ENCODE data around the gene C5orf58.

C5orf58 gene

DNA sequence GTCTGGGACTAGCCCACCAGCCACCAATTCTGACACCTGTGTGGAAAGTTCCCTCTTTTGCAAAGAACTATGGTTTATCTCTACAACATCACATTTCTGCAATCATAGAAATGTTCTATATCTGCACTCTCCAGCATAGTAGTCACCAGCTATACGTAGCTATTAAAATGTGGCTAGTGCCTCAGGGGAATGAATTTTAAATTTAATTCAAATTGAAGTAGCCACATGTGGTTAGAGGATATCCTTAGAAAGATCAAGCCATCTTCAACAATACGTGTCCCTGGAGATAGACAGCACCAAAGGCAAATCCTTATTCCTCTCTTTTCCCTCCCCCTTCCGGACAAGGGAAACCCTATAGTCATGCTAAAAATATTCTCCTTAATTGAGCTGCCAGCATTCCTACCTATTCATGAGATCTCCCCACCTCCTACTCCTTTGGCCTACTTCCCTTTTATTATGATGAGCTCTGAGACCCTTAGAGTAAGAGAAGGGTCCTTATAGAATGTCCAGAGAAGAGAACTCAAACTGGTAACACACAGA lies 53.7 kb downstream of the C5orf58 start:
- H2BK5ac ChIP-seq (ENCODE audit: low read depth, low read length, poor library complexity, severe bottlenecking), result no peak overlapping the region
- H4K8ac ChIP-seq (ENCODE audit: low read length), result no peak overlapping the region
- H3K9me3 ChIP-seq (ENCODE audit: control insufficient read depth, low read length), result peaks cover 34% of the 10 kb centered on the region
- H2BK15ac ChIP-seq (ENCODE audit: low read depth, poor library complexity, severe bottlenecking), result no peak overlapping the region
- H3K14ac ChIP-seq (ENCODE audit: low read length in 2 of 2), result no peak overlapping the region
- H2BK120ac ChIP-seq (ENCODE audit: low read depth, low read length), result no peak overlapping the region
- no peak for DNase-seq
- H3K4me2 ChIP-seq (ENCODE audit: low read length, poor library complexity, severe bottlenecking), result no peak overlapping the region
- H3K23ac ChIP-seq (ENCODE audit: low read length in 2 of 2), result no peak overlapping the region
- no peak overlapping the region for H4K91ac ChIP-seq (ENCODE audit: low read length)
- no peak overlapping the region for H3K4ac ChIP-seq (ENCODE audit: low read depth in 1 of 2, low read length in 2 of 2)
- no peaks in the 10 kb centered on the region for H3K4me1 ChIP-seq (ENCODE audit: control insufficient read depth, insufficient read depth, low read depth, low read length)
- no peaks in the 10 kb centered on the region for H3K36me3 ChIP-seq (ENCODE audit: control insufficient read depth in 1 of 2, insufficient read depth in 2 of 2, low read depth in 1 of 2, low read length in 2 of 2)
- no peak overlapping the region for H3K27ac ChIP-seq (ENCODE audit: low read length, poor library complexity, severe bottlenecking)
- H3K79me1 ChIP-seq (replicated peaks; ENCODE audit: low read length, poor library complexity, severe bottlenecking), result no peaks in the 10 kb centered on the region
- no peak overlapping the region for H2AK5ac ChIP-seq (ENCODE audit: low read length, severe bottlenecking)
- no peak overlapping the region for H3K9ac ChIP-seq (ENCODE audit: low read length)
- no peak overlapping the region for H3K18ac ChIP-seq (ENCODE audit: low read depth in 1 of 2, low read length in 2 of 2)
- H3K27me3 ChIP-seq (ENCODE audit: control insufficient read depth in 1 of 2, insufficient read depth in 1 of 2, low read length in 2 of 2), result peaks cover 17 to 22% of the 10 kb centered on the region in 2 experiments
- no peak overlapping the region for H2BK12ac ChIP-seq (ENCODE audit: low read length in 2 of 2)
- WGBS, result 77% methylated on average over 2 of the region's 3 CpGs
- H3K4me3 ChIP-seq (ENCODE audit: insufficient read depth in 1 of 2, low read depth in 1 of 2, low read length in 2 of 2), result no peak overlapping the region
- H2AFZ ChIP-seq (ENCODE audit: low read depth, low read length), result no peak overlapping the region

GRCh38 chr5:170287532-170287931 lies 54.7 kb downstream of the C5orf58 start:
- no peaks in the 10 kb centered on the region for H3K79me1 ChIP-seq (replicated peaks; ENCODE audit: low read length, poor library complexity, severe bottlenecking)
- no peak overlapping the region for H3K9ac ChIP-seq (ENCODE audit: low read length)
- no peak overlapping the region for H2AK5ac ChIP-seq (ENCODE audit: low read length, severe bottlenecking)
- H2BK15ac ChIP-seq (ENCODE audit: low read depth, poor library complexity, severe bottlenecking), result no peak overlapping the region
- H4K91ac ChIP-seq (ENCODE audit: low read length), result no peak overlapping the region
- H4K8ac ChIP-seq (ENCODE audit: low read length), result no peak overlapping the region
- H3K4me2 ChIP-seq (ENCODE audit: low read length, poor library complexity, severe bottlenecking), result no peak overlapping the region
- peaks cover 34% of the 10 kb centered on the region for H3K9me3 ChIP-seq (ENCODE audit: control insufficient read depth, low read length)
- 95% methylated on average over 1 of the region's 1 CpG for WGBS
- H3K4me3 ChIP-seq (ENCODE audit: insufficient read depth in 1 of 2, low read depth in 1 of 2, low read length in 2 of 2), result no peak overlapping the region
- H3K14ac ChIP-seq (ENCODE audit: low read length in 2 of 2), result no peak overlapping the region
- no peaks in the 10 kb centered on the region for H3K4me1 ChIP-seq (ENCODE audit: control insufficient read depth, insufficient read depth, low read depth, low read length)
- no peak overlapping the region for H3K23ac ChIP-seq (ENCODE audit: low read length in 2 of 2)
- H3K27ac ChIP-seq (ENCODE audit: low read length, poor library complexity, severe bottlenecking), result no peak overlapping the region
- no peak overlapping the region for H3K4ac ChIP-seq (ENCODE audit: low read depth in 1 of 2, low read length in 2 of 2)
- H2AFZ ChIP-seq (ENCODE audit: low read depth, low read length), result no peak overlapping the region
- DNase-seq, result no peak
- no peak overlapping the region for H2BK120ac ChIP-seq (ENCODE audit: low read depth, low read length)
- H3K27me3 ChIP-seq (ENCODE audit: control insufficient read depth in 1 of 2, insufficient read depth in 1 of 2, low read length in 2 of 2), result peaks cover 24 to 26% of the 10 kb centered on the region in 2 experiments
- H2BK12ac ChIP-seq (ENCODE audit: low read length in 2 of 2), result no peak overlapping the region
- H3K36me3 ChIP-seq (ENCODE audit: control insufficient read depth in 1 of 2, insufficient read depth in 2 of 2, low read depth in 1 of 2, low read length in 2 of 2), result no peaks in the 10 kb centered on the region
- H3K18ac ChIP-seq (ENCODE audit: low read depth in 1 of 2, low read length in 2 of 2), result no peak overlapping the region
- no peak overlapping the region for H2BK5ac ChIP-seq (ENCODE audit: low read depth, low read length, poor library complexity, severe bottlenecking)

DNA sequence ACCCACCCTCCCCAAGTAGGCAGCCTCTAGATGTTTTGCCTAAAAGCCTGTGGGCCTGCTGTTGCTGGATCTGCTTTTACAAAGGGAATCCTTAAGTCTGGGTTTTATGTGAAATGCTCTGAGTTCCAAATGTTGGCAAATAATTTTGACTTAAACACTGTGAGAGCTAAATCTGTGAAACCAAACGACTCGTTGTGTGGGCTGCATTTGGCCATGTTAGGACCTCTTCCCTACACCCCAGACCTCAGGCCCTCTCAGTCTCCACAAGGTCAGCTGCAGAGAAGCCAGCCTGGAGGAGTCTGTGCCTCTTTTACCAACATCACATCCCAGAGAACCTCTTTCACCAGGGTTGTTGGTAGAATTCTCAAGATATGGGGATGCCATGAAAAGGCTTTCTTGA lies 55.4 kb downstream of the C5orf58 start:
- Histone ChIP-seq H3K27ac (ENCODE audit: low read length, poor library complexity, severe bottlenecking) (no peak overlapping the region), H4K8ac (ENCODE audit: low read length) (no peak overlapping the region), H2BK15ac (ENCODE audit: low read depth, poor library complexity, severe bottlenecking) (no peak overlapping the region), H3K4me2 (ENCODE audit: low read length, poor library complexity, severe bottlenecking) (no peak overlapping the region), H2BK5ac (ENCODE audit: low read depth, low read length, poor library complexity, severe bottlenecking) (no peak overlapping the region), H3K23ac (ENCODE audit: low read length in 2 of 2) (no peak overlapping the region), H2BK12ac (ENCODE audit: low read length in 2 of 2) (no peak overlapping the region), H2AK5ac (ENCODE audit: low read length, severe bottlenecking) (no peak overlapping the region), H4K91ac (ENCODE audit: low read length) (no peak overlapping the region), H3K4ac (ENCODE audit: low read depth in 1 of 2, low read length in 2 of 2) (no peak overlapping the region), H3K9ac (ENCODE audit: low read length) (no peak overlapping the region), H2AFZ (ENCODE audit: low read depth, low read length) (no peak overlapping the region), H3K4me1 (ENCODE audit: control insufficient read depth, insufficient read depth, low read depth, low read length) (no peaks in the 10 kb centered on the region), H3K27me3 (ENCODE audit: control insufficient read depth in 1 of 2, insufficient read depth in 1 of 2, low read length in 2 of 2) (peaks cover 24 to 27% of the 10 kb centered on the region in 2 experiments), H2BK120ac (ENCODE audit: low read depth, low read length) (no peak overlapping the region), H3K36me3 (ENCODE audit: control insufficient read depth in 1 of 2, insufficient read depth in 2 of 2, low read depth in 1 of 2, low read length in 2 of 2) (no peaks in the 10 kb centered on the region), H3K4me3 (ENCODE audit: insufficient read depth in 1 of 2, low read depth in 1 of 2, low read length in 2 of 2) (no peak overlapping the region), H3K14ac (ENCODE audit: low read length in 2 of 2) (no peak overlapping the region), H3K79me1 (replicated peaks; ENCODE audit: low read length, poor library complexity, severe bottlenecking) (no peaks in the 10 kb centered on the region), H3K9me3 (ENCODE audit: control insufficient read depth, low read length) (peaks cover 30% of the 10 kb centered on the region), H3K18ac (ENCODE audit: low read depth in 1 of 2, low read length in 2 of 2) (no peak overlapping the region)
- WGBS, result 54% methylated on average over 2 of the region's 2 CpGs
- no peak for DNase-seq

- H3K9me3 ChIP-seq (ENCODE audit: control insufficient read depth, low read length), result peaks cover 26% of the 10 kb centered on the region
- H4K8ac ChIP-seq (ENCODE audit: low read length), result no peak overlapping the region
- H2BK5ac ChIP-seq (ENCODE audit: low read depth, low read length, poor library complexity, severe bottlenecking), result no peak overlapping the region
- no peak overlapping the region for H3K27ac ChIP-seq (ENCODE audit: low read length, poor library complexity, severe bottlenecking)
- peaks cover 24 to 29% of the 10 kb centered on the region in 2 experiments for H3K27me3 ChIP-seq (ENCODE audit: control insufficient read depth in 1 of 2, insufficient read depth in 1 of 2, low read length in 2 of 2)
- H2BK120ac ChIP-seq (ENCODE audit: low read depth, low read length), result no peak overlapping the region
- H2BK12ac ChIP-seq (ENCODE audit: low read length in 2 of 2), result no peak overlapping the region
- no peak overlapping the region for H2BK15ac ChIP-seq (ENCODE audit: low read depth, poor library complexity, severe bottlenecking)
- H3K4me3 ChIP-seq (ENCODE audit: insufficient read depth in 1 of 2, low read depth in 1 of 2, low read length in 2 of 2), result no peak overlapping the region
- H3K14ac ChIP-seq (ENCODE audit: low read length in 2 of 2), result no peak overlapping the region
- H3K79me1 ChIP-seq (replicated peaks; ENCODE audit: low read length, poor library complexity, severe bottlenecking), result no peaks in the 10 kb centered on the region
- no peaks in the 10 kb centered on the region for H3K36me3 ChIP-seq (ENCODE audit: control insufficient read depth in 1 of 2, insufficient read depth in 2 of 2, low read depth in 1 of 2, low read length in 2 of 2)
- no peak for DNase-seq
- H3K9ac ChIP-seq (ENCODE audit: low read length), result no peak overlapping the region
- H2AFZ ChIP-seq (ENCODE audit: low read depth, low read length), result no peak overlapping the region
- H3K18ac ChIP-seq (ENCODE audit: low read depth in 1 of 2, low read length in 2 of 2), result no peak overlapping the region
- H3K4ac ChIP-seq (ENCODE audit: low read depth in 1 of 2, low read length in 2 of 2), result no peak overlapping the region
- H3K4me2 ChIP-seq (ENCODE audit: low read length, poor library complexity, severe bottlenecking), result no peak overlapping the region
- no peak overlapping the region for H4K91ac ChIP-seq (ENCODE audit: low read length)
- no peaks in the 10 kb centered on the region for H3K4me1 ChIP-seq (ENCODE audit: control insufficient read depth, insufficient read depth, low read depth, low read length)
- 75% methylated on average over 3 of the region's 3 CpGs for WGBS
- H3K23ac ChIP-seq (ENCODE audit: low read length in 2 of 2), result peak overlapping the region in 1 of 2 experiments; percentile 26
- no peak overlapping the region for H2AK5ac ChIP-seq (ENCODE audit: low read length, severe bottlenecking)
These were observed 55.8 kb downstream of the C5orf58 start for GRCh38 chr5:170288551-170288950.
